Vagina (tissue), 2 donors: ENCODE data around the gene ARAF. TPM values are rescaled to one million over a fixed set of nuclear protein-coding genes. Genes with fewer than 3 reads are reported as not detected.

ENCODE experiments used
- DNase-seq, 2 donors: peaks; one replicate each; pipeline ENCODE4 v3.0.0-alpha.2; 2017; ENCODE audit errors: extremely low spot score in 2 of 2
- H3K27ac ChIP-seq: fragments of 200-600 bp; sonication (generic); one replicate; pipeline ENCODE4 v1.5.1; 2019
- H3K27me3 ChIP-seq: fragments of 200-600 bp; sonication (generic); one replicate; pipeline ENCODE4 v1.5.1; 2019
- H3K36me3 ChIP-seq, 2 donors: fragments of 200-600 bp; sonication (generic); one replicate each; pipeline ENCODE4 v1.5.1; 2017 to 2019
- H3K4me1 ChIP-seq: fragments of 200-600 bp; sonication (generic); one replicate; pipeline ENCODE4 v1.5.1; 2019
- H3K4me3 ChIP-seq, 2 donors: fragments of 200-600 bp; sonication (generic); 1 replicate in 1 of 2; 2 replicates in 1 of 2; pipeline ENCODE4 v1.5.1; 2016 to 2019
- H3K9me3 ChIP-seq: fragments of 200-600 bp; sonication (generic); one replicate; pipeline ENCODE4 v1.5.1; 2019
- CTCF ChIP-seq, 3 experiments: fragments of 450-650 bp in 2 of 3; fragments of 200-600 bp in 1 of 3; sonication (generic) in 1 of 3; IDR thresholded peaks; one replicate each; pipeline ENCODE4 v1.5.1; 2017 to 2019; ENCODE audit warnings: antibody characterized with exemption in 3 of 3, mild to moderate bottlenecking in 2 of 3, moderate library complexity in 2 of 3
- POLR2A ChIP-seq, 2 donors: fragments of 450-650 bp; IDR thresholded peaks; one replicate each; pipeline ENCODE4 v1.6.1; 2017; ENCODE audit warnings: antibody characterized with exemption in 2 of 2, mild to moderate bottlenecking in 2 of 2, moderate library complexity in 2 of 2
- POLR2AphosphoS5 ChIP-seq, 2 donors: sonication (generic); formaldehyde crosslinking; IDR thresholded peaks; one replicate each; pipeline ENCODE4 v1.9.0; 2017; ENCODE audit warnings: antibody characterized with exemption in 2 of 2, mild to moderate bottlenecking in 2 of 2, low read depth in 1 of 2; ENCODE audit not compliant: insufficient read depth in 1 of 2
- intact Hi-C: fragments of 100-400 bp; cut with DNase I; formaldehyde crosslinking; loops from one replicate; pipeline ENCODE4 v1.15.1; 2023
- total RNA-seq: library from RNA; depleted of rRNA; stranded (reverse); fragments of >200 nt; gene quantifications from one replicate; pipeline ENCODE4 v1.2.3, GENCODE V29; 2016

The ARAF gene
- total RNA-seq, 1 donor from 2014 or later = 31.4 TPM

GRCh38 chrX:47610511-47610910 lies 49.5 kb downstream of the ARAF start:
- Histone ChIP-seq H3K27ac (no peak overlapping the region), H3K36me3 (no peaks in the 10 kb centered on the region), H3K9me3 (no peaks in the 10 kb centered on the region), H3K4me1 (no peaks in the 10 kb centered on the region), H3K27me3 (no peaks in the 10 kb centered on the region), H3K4me3 (no peak overlapping the region)
- peak in 1 of 2 donors; percentile 46 for DNase-seq
- intact Hi-C loops = no loop called here
- TF ChIP-seq POLR2A (IDR thresholded peaks at IDR 0.05) = no peak
- no peak for TF ChIP-seq POLR2AphosphoS5 (IDR thresholded peaks at IDR 0.05; ENCODE audit: insufficient read depth in 1 of 2, low read depth in 1 of 2)
- TF ChIP-seq CTCF (IDR thresholded peaks at IDR 0.05) = no peak

- peak in 1 of 2 donors; percentile 37 for DNase-seq
- Histone ChIP-seq H3K9me3 (no peaks in the 10 kb centered on the region), H3K4me1 (no peaks in the 10 kb centered on the region), H3K27ac (no peak overlapping the region), H3K4me3 (no peak overlapping the region), H3K36me3 (no peaks in the 10 kb centered on the region), H3K27me3 (no peaks in the 10 kb centered on the region)
- intact Hi-C loops = no loop called here
- TF ChIP-seq POLR2A (IDR thresholded peaks at IDR 0.05) = no peak
- TF ChIP-seq CTCF (IDR thresholded peaks at IDR 0.05) = no peak
- no peak for TF ChIP-seq POLR2AphosphoS5 (IDR thresholded peaks at IDR 0.05; ENCODE audit: insufficient read depth in 1 of 2, low read depth in 1 of 2)
Observed at GRCh38 chrX:47611489-47611888, 50.5 kb downstream of the ARAF start.

- H3K36me3 ChIP-seq = no peaks in the 10 kb centered on the region
- DNase-seq = peak in 1 of 2 donors; percentile 70
- H3K4me1 ChIP-seq = no peaks in the 10 kb centered on the region
- intact Hi-C loops = no loop called here
- H3K4me3 ChIP-seq = no peak overlapping the region
- no peaks in the 10 kb centered on the region for H3K27me3 ChIP-seq
- no peak overlapping the region for H3K27ac ChIP-seq
- TF ChIP-seq CTCF (IDR thresholded peaks at IDR 0.05) = no peak
- no peak for TF ChIP-seq POLR2AphosphoS5 (IDR thresholded peaks at IDR 0.05; ENCODE audit: insufficient read depth in 1 of 2, low read depth in 1 of 2)
- TF ChIP-seq POLR2A (IDR thresholded peaks at IDR 0.05) = no peak
- H3K9me3 ChIP-seq = no peaks in the 10 kb centered on the region
Observed at GRCh38 chrX:47611926-47612325, 50.9 kb downstream of the ARAF start.

- no peaks in the 10 kb centered on the region for H3K4me1 ChIP-seq
- H3K9me3 ChIP-seq = no peaks in the 10 kb centered on the region
- no peak overlapping the region for H3K4me3 ChIP-seq
- H3K27ac ChIP-seq = no peak overlapping the region
- no peaks in the 10 kb centered on the region for H3K27me3 ChIP-seq
- peak in 1 of 2 donors; percentile 19 for DNase-seq
- intact Hi-C loops = no loop called here
- TF ChIP-seq CTCF (IDR thresholded peaks at IDR 0.05) (no peak), POLR2A (IDR thresholded peaks at IDR 0.05) (no peak), POLR2AphosphoS5 (IDR thresholded peaks at IDR 0.05; ENCODE audit: insufficient read depth in 1 of 2, low read depth in 1 of 2) (no peak)
- no peaks in the 10 kb centered on the region for H3K36me3 ChIP-seq
Observed at GRCh38 chrX:47612418-47612817, 51.4 kb downstream of the ARAF start.

GRCh38 chrX:47613082-47613481 lies 52.1 kb downstream of the ARAF start:
- intact Hi-C loops = no loop called here
- Histone ChIP-seq H3K27ac (no peak overlapping the region), H3K36me3 (no peaks in the 10 kb centered on the region), H3K9me3 (no peaks in the 10 kb centered on the region), H3K4me3 (no peak overlapping the region), H3K4me1 (no peaks in the 10 kb centered on the region), H3K27me3 (no peaks in the 10 kb centered on the region)
- no peak for TF ChIP-seq POLR2A (IDR thresholded peaks at IDR 0.05)
- TF ChIP-seq CTCF (IDR thresholded peaks at IDR 0.05) = no peak
- TF ChIP-seq POLR2AphosphoS5 (IDR thresholded peaks at IDR 0.05; ENCODE audit: insufficient read depth in 1 of 2, low read depth in 1 of 2) = no peak
- DNase-seq = peak in 1 of 2 donors; percentile 49
